IPS-20b (cell line): ENCODE data around the gene PDC.
"Not testable (repeated sequence)": the region's sequence is repeated elsewhere in the genome, so short reads cannot be mapped to it uniquely, and the experiment has no call there.

Source experiments
- H3K27ac ChIP-seq: one replicate; pipeline ENCODE4 v1.5.1; 2013; ENCODE audit warnings: low read length
- H3K27me3 ChIP-seq: 2 replicates; pipeline ENCODE4 v1.6.1; 2013; ENCODE audit warnings: mild to moderate bottlenecking, low read length, inconsistent platforms; ENCODE audit not compliant: insufficient read depth
- H3K36me3 ChIP-seq: 2 replicates; pipeline ENCODE4 v1.6.1; 2013; ENCODE audit warnings: low read depth, mild to moderate bottlenecking, inconsistent platforms, low read length, moderate library complexity; ENCODE audit not compliant: insufficient read depth
- H3K4me1 ChIP-seq: 2 replicates; pipeline ENCODE4 v1.6.1; 2013; ENCODE audit warnings: mild to moderate bottlenecking, control low read depth, inconsistent platforms, low read length, moderate library complexity; ENCODE audit not compliant: insufficient read depth
- H3K4me3 ChIP-seq: 2 replicates; pipeline ENCODE4 v1.5.1; 2013; ENCODE audit warnings: mild to moderate bottlenecking, low read length, inconsistent platforms
- H3K9ac ChIP-seq: 2 replicates; pipeline ENCODE4 v1.6.1; 2013; ENCODE audit warnings: low read depth, mild to moderate bottlenecking, inconsistent platforms, low read length, moderate library complexity
- H3K9me3 ChIP-seq: 2 replicates; pipeline ENCODE4 v1.6.1; 2013; ENCODE audit warnings: mild to moderate bottlenecking, low read depth, low read length, inconsistent platforms; ENCODE audit not compliant: insufficient read depth

The PDC gene

DNA sequence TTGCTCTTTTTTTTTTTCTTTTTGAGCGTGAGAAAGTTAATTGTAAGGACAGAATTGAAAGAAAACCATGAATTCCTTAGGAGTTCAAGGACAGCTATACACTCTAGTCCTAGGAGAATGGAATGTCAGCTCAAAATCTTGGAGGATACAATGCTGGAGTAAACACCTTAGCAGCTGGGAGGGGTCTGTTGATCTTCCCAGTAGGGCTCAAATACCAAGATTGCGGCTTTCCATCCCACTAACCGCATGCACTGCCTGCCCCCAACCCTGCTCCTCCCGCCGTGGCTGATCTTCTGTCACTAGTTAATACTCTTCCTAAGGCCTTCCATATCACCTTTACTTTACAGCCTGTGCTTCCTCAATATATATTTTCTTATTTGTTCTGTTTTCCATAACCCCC is 2.6 kb upstream of the PDC start:
- no peak overlapping the region for H3K4me3 ChIP-seq
- H3K4me1 ChIP-seq: no peaks in the 10 kb centered on the region
- no peaks in the 10 kb centered on the region for H3K9me3 ChIP-seq
- no peak overlapping the region for H3K9ac ChIP-seq
- H3K27ac ChIP-seq: no peak overlapping the region
- H3K36me3 ChIP-seq: no peaks in the 10 kb centered on the region
- H3K27me3 ChIP-seq: no peaks in the 10 kb centered on the region

DNA sequence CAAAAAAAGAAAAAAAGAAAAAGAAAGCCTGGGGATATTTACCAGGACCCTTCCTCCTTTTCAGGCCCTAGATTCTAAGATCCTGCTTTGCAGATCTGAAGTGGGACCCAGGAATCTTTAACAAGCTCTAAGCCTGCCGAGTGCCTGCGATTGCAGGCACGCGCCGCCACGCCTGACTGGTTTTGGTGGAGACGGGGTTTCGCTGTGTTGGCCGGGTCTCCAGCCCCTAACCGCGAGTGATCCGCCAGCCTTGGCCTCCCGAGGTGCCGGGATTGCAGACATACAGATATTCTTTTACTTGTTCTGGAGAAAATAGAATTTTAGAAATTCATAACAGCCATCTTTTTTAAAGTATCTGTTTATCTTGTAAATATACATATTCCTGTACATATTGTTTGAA is 1.8 kb downstream of the PDC start:
- H3K4me1 ChIP-seq, H3K27me3 ChIP-seq: not testable (repeated sequence)

DNA sequence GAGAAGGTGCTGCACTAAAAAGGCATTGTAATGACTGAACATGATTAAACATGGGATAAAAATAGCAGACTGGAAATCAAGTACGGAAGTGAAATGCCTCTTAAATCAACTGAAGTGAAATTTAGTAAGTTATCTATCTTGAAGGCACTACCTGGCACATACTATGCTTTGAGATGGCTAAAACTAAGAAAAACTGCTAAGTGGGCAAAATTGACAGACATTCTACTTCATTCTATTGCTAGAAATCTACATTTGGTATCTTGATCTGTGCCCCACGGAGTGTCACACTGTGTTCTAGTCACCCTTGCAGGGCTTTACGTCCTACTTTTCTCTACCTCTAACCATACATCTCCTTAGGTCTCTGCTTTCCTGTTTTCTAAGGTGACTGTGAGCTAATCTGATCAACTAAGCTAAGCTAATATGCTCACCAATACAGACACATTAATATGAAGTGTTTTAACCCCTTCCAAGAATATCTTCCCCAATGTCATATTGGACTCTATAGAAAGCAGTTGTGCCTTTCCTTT is 4.1 kb downstream of the PDC start:
- no peak overlapping the region for H3K27ac ChIP-seq

More for the DNA sequence above, 1.8 kb downstream of the PDC start:
- H3K27ac ChIP-seq, H3K4me3 ChIP-seq, H3K36me3 ChIP-seq, H3K9ac ChIP-seq, H3K9me3 ChIP-seq: not testable (repeated sequence)

DNA sequence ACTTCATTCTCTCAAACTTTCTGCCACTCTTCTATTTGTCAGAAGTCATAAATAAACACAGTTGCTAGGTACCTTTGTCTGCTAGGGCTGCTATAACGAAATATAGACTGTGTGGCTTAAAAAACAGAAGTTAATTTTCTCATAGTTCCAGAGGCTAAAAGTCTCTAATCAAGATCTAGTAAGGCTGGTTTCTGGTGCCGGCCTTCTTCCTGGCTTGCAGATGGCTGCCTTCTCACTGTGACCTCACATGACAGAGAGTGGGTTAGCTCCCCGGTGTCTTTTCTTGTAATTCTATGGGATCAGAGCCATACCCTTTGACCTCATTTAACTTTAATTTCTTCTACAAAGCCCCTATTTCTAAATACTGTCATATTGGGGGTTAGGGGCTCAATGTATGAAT is 5.9 kb downstream of the PDC start:
- Histone ChIP-seq H3K4me3 (no peak overlapping the region), H3K9ac (no peak overlapping the region), H3K27me3 (no peaks in the 10 kb centered on the region), H3K4me1 (no peaks in the 10 kb centered on the region), H3K27ac (no peak overlapping the region), H3K9me3 (no peaks in the 10 kb centered on the region), H3K36me3 (no peaks in the 10 kb centered on the region)

More for the DNA sequence above, 4.1 kb downstream of the PDC start:
- no peak overlapping the region for H3K9ac ChIP-seq
- no peaks in the 10 kb centered on the region for H3K9me3 ChIP-seq
- no peaks in the 10 kb centered on the region for H3K36me3 ChIP-seq
- no peaks in the 10 kb centered on the region for H3K4me1 ChIP-seq
- H3K27me3 ChIP-seq: no peaks in the 10 kb centered on the region
- H3K4me3 ChIP-seq: no peak overlapping the region

DNA sequence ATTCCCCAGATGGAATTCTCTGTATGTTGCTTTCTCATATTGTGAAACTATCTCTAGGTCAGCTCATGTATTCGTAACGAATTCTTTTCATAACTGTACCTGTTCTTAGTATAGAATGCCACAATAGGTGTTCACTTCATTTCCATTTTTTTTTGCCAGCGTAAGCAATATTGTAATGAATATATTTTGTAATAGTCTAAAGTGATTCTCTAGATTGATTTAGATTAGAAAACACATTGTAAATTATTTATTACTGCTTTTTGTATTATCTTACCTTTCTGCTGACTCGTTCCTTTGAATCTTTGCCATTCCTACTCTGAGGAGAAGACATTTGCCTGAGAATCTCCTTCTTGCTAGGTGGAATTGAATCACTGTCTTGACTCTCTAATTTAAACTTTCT is 14.8 kb downstream of the PDC start:
- Histone ChIP-seq H3K27ac (no peak overlapping the region), H3K9ac (no peak overlapping the region), H3K36me3 (no peaks in the 10 kb centered on the region), H3K4me1 (peaks cover 4% of the 10 kb centered on the region; the same call in 1 of the 2 replicates), H3K4me3 (no peak overlapping the region), H3K9me3 (no peaks in the 10 kb centered on the region), H3K27me3 (no peaks in the 10 kb centered on the region)

DNA sequence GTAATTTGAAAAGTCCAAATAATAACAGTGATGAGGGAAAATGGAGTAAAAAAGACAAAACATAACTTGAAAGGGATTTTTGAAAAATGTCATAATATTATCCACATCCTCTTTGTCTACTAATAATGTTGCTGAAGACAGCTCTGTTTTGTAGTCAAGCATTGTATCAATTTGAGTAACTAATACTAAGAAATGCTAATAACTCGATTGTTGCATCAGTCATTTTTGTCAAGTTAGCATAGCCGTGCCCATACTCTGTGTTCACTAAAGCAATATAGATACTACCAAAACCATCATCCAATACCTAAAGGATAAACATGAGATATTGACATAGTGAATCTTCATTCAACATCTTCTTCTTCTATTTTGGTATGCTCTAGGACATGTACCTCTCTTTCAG is 17.3 kb downstream of the PDC start:
- Histone ChIP-seq H3K9ac (no peak overlapping the region), H3K4me3 (no peak overlapping the region), H3K36me3 (no peaks in the 10 kb centered on the region), H3K9me3 (no peaks in the 10 kb centered on the region), H3K27ac (no peak overlapping the region), H3K27me3 (no peaks in the 10 kb centered on the region), H3K4me1 (peaks cover 9% of the 10 kb centered on the region)

DNA sequence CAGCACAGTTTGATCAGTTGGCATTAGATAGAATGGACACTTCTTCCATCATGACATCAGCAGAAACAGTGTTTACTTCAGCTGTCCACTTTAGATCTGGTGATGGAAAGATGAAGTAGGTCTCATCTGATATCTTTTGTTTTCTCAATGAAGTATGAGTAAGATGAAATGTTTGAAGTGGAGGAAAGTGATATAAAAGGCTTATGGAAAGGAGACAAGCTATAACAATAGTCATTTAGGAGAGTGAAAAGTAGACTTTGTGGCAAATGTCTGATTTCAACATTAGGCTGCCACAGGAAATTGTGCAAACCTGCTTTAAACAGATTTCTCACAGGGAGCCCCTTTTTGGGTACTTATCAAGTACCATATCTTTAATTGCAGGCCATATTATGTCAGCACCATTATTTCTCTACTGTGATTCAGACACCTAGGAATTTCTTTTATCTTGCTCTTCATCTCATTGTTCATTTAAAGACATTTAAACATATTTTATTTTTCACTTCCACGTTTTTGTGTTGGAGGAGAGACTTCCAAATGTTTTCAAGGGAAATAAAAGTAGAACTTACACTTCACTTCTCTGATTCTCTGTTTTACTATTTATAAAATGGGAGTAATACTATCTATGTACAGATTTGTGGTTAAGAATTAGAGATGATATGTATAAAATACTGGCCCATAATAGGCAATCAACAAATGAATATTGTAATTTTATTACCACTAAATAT is 18.1 kb downstream of the PDC start:
- Histone ChIP-seq H3K36me3 (no peaks in the 10 kb centered on the region), H3K9me3 (no peaks in the 10 kb centered on the region), H3K27me3 (no peaks in the 10 kb centered on the region), H3K4me3 (no peak overlapping the region), H3K9ac (no peak overlapping the region), H3K4me1 (peaks cover 9% of the 10 kb centered on the region), H3K27ac (no peak overlapping the region)

DNA sequence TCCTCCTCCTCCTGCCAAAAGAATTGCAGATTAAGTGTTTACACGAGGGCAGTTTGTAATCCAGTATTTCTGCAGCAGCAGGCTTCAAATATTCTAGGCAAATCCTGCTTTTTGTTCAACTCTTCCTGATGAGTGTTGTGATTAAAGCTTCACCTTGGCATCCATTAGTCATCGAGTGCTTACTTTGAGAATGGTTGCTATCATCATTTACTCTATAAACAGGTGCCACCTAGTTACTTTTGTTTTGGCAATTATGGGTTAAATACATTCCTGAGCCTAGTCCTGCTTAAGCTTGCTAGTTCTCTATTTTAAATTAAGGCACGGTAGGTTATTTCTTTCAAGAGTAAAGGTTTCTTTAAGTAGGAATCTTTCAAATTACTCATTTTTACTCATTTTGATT is 20.3 kb downstream of the PDC start:
- Histone ChIP-seq H3K27ac (no peak overlapping the region), H3K27me3 (no peaks in the 10 kb centered on the region), H3K9me3 (no peaks in the 10 kb centered on the region), H3K36me3 (no peaks in the 10 kb centered on the region), H3K4me1 (peaks cover 9% of the 10 kb centered on the region), H3K9ac (no peak overlapping the region), H3K4me3 (no peak overlapping the region)

DNA sequence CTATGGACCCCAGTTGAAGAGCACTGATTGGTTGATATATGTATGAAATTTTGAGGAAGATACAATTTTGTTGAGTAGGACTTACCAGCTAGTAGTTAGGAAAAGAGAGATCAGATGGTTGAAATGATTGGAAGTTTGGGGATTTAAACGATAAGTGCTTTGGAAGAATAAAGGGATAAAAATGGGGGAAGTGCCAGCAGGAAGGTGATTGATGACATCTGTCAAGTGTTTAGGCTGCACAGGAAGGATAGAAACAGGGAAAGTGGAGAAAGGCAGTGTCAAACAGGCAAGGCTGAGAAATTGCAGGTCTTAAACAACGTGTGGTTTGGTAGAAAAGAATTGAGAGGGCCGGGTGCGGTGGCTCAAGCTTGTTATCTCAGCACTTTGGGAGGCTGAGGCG is 22.3 kb downstream of the PDC start:
- H3K36me3 ChIP-seq: no peaks in the 10 kb centered on the region
- H3K27me3 ChIP-seq: no peaks in the 10 kb centered on the region
- no peak overlapping the region for H3K4me3 ChIP-seq
- no peak overlapping the region for H3K9ac ChIP-seq
- peaks cover 5% of the 10 kb centered on the region; the same call in 1 of the 2 replicates for H3K4me1 ChIP-seq
- H3K27ac ChIP-seq: no peak overlapping the region
- H3K9me3 ChIP-seq: no peaks in the 10 kb centered on the region

DNA sequence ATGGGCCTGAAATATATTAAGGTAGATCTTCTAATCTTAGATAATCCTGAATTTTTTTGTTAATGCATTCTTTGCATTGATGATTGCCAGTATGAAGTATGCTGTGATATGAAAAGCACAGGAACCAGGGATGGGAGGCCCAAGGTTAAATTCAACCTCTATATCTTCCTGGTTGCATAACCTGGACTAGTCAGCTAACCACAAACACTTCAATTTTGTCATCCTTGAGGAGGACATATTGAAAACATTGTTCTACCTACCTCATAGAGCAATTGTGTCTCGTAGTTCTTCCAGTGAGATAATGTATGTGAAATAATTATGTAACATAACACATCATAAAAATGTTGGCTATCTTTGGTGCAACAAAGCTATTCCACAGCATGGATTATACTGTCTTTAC is 25.6 kb downstream of the PDC start:
- no peak overlapping the region for H3K9ac ChIP-seq
- no peaks in the 10 kb centered on the region for H3K9me3 ChIP-seq
- H3K27me3 ChIP-seq: no peaks in the 10 kb centered on the region
- H3K36me3 ChIP-seq: no peaks in the 10 kb centered on the region
- no peak overlapping the region for H3K4me3 ChIP-seq
- peaks cover under 1% of the 10 kb centered on the region; the same call in 1 of the 2 replicates for H3K4me1 ChIP-seq
- no peak overlapping the region for H3K27ac ChIP-seq

DNA sequence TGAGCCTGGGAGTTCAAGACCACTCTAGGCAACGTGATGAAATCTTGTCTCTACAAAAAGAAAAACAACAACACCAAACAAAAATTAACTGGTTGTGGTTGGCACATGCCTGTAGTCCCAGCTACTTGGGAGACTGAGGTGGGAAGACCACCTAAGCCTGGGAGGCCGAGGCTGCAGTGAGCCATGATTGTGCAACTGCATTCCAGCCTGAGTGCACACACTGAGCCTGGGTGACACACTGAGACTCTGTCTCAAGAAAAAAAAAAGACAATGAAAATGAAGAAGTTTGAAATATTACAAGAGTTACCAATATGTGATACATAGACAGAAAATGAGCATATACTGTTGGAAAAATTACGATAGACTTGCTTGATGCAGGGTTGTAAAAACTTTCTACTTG is 31.9 kb downstream of the PDC start:
- Histone ChIP-seq H3K27me3 (no peaks in the 10 kb centered on the region), H3K4me1 (no peaks in the 10 kb centered on the region), H3K9ac (no peak overlapping the region), H3K27ac (no peak overlapping the region), H3K9me3 (no peaks in the 10 kb centered on the region), H3K4me3 (no peak overlapping the region), H3K36me3 (no peaks in the 10 kb centered on the region)

DNA sequence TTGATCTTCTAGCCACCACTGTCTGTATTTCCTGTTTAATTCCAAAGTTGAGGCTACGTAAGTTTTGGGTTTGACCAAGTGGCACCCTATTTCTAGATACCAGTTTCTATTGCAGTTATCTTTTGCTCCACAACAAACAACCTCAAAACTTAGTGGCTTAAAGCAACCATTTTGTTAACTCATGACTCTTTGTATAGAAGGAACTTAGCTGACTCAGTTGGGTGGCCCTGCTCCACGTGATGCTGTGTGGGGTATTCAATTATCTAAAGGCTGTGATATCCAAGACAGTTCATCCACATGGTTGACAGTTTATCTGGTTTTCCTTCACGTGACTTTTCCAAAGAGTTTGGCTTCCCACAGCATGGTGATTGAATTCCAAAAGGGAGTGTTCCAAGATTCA is 34.8 kb downstream of the PDC start:
- no peaks in the 10 kb centered on the region for H3K4me1 ChIP-seq
- no peaks in the 10 kb centered on the region for H3K36me3 ChIP-seq
- H3K27me3 ChIP-seq: no peaks in the 10 kb centered on the region
- no peak overlapping the region for H3K27ac ChIP-seq
- H3K9ac ChIP-seq: no peak overlapping the region
- no peaks in the 10 kb centered on the region for H3K9me3 ChIP-seq
- H3K4me3 ChIP-seq: no peak overlapping the region
